HG03558 (cell line): ENCODE measurements around the gene ATXN2.

Source experiments
- ATAC-seq: cut with Tn5 transposase; IDR thresholded peaks from one replicate; pipeline ENCODE4 v1.9.1; 2021; ENCODE audit warnings: moderate number of reproducible peaks; ENCODE audit not compliant: unreplicated experiment; ENCODE audit errors: extremely low read depth

Gene ATXN2

DNA sequence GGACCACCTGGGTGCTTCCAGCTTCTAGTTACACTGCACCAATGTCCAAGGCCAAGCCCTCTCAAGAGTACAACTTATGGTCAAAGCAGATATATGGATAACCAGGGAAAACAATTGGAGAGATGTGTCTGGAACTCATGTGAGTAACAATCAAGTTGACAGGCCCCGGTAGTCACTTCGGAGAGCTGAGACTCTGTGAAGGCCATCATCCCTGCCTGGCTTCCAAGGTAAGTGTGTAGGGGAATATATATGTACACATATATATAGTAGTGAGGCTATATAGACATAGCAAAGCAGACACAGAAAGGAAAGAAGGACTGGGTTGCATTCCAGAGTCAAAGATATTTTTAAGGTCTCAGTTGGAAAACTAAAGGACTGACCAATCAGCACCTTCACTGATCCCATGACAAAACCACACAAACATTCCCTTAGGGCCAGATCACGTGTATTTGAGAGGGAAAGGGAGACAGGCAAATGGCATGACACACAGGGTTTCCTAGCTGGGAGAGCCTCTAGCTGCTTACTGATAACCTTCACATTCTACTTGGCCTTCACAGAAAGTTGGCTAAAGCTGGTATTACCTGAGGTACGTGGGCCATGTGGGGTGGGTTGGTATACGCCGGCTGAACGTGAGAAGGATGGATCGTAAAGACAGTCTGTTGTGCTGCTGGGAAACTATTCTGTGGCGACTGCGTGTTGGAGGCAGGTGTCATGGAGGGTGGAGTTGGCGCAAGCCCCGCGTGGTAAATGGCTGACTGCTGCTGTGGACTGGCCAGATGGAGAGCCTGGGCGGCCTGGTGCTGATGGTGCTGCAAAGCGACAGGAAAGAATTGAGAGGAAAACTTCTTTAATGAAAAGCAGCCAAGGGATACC is 143.4 kb downstream of the ATXN2 start:
- no peak for ATAC-seq

- no peak for ATAC-seq
Observed at GRCh38 chr12:111454716-111455447, 144.2 kb downstream of the ATXN2 start.

- ATAC-seq = no peak
Observed at GRCh38 chr12:111454311-111454710, 144.8 kb downstream of the ATXN2 start.

GRCh38 chr12:111453071-111453989 is 145.8 kb downstream of the ATXN2 start:
- ATAC-seq = no peak

- no peak for ATAC-seq
Observed at GRCh38 chr12:111451649-111452129, 147.4 kb downstream of the ATXN2 start.

GRCh38 chr12:111451232-111451631 is 147.9 kb downstream of the ATXN2 start:
- ATAC-seq = no peak

DNA sequence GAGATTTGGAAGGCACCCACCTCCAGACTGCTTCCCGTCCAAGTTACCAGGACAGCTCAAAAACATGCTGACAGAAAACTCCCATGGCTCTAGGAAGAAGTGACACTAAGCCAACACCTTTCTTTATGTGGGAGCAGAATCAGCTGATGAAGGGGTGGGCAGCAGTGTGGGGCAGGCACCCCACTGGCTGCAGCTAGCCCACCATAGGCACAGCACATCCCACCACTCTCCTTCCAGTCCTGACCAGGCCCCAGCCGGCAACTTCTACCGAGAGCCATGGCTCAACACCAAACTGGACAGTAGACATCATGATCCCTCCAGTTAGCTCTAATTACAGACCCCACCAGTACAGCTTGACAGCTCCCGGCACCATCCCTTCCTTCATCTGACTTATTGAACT is 148.4 kb downstream of the ATXN2 start:
- ATAC-seq = no peak

- ATAC-seq = no peak
Observed at GRCh38 chr12:111448846-111449790, 150.0 kb downstream of the ATXN2 start.

- ATAC-seq = no peak
Observed at GRCh38 chr12:111448266-111448830, 150.8 kb downstream of the ATXN2 start.

- ATAC-seq = no peak
Observed at GRCh38 chr12:111447571-111448265, 151.4 kb downstream of the ATXN2 start.

- no peak for ATAC-seq
Observed at GRCh38 chr12:111446631-111447570, 152.2 kb downstream of the ATXN2 start.

DNA sequence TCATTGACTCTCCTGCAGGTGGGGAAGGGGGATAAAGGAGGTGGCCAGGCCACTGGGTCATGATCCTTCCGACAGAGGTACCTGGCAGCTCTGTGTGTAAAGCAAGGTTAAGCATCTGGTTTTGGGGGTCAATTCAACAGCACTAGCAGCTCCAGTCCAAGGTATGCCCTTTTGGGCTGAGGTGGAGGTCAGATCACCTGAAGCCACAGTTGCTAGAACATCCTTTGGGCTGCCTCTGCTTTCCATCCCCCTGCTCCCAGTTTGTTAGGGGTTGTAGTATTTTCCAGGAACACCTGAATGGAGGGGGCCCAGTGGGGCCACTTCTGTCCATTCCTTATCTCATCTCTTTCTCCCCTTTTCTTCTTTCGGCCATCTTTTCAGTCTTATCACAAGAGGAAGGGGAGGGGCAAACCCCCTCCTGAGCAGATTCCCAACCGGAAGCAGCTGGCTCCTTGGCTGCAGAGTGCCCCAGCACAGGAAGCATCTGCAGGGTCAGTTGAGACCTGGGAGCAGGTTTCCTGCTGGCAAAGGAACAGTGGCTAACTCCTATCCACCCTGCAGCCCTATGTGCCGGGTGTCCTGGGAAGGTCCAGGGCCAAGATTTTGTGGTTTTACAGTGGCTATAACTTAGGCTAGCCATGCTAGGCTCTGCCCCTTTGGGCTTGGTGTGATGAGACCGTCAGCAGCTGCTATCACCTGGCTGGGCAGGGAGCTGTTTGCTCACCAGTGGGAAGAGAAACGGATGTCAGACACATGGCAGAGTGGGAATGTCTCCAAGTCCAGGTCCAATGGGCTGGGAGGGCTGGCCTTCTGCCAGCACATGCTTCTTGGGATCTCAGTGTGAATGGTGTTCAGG is 153.2 kb downstream of the ATXN2 start:
- no peak for ATAC-seq

- peak; percentile 67 for ATAC-seq
Observed at GRCh38 chr12:111444925-111445725, 154.0 kb downstream of the ATXN2 start.

- ATAC-seq = no peak
Observed at GRCh38 chr12:111444314-111444924, 154.7 kb downstream of the ATXN2 start.

DNA sequence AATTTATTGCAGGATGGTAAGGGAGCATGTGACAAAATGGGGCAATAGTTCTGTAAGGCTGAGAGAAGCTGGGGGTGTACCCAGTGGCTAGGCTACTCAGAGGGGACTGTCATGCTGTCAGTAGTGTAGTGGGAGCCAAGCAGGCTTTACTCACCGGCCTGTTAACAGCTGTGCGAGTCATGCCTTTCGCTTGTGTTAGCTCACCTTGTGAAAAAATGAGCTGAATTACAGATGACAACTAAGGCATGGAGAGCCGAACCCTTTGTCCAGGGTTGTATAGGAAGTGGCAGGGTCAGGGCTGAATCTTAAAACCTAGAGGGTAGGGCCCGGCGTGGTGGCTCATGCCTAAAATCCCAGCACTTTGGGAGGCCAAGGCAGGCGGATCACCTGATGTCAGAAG is 155.5 kb downstream of the ATXN2 start:
- ATAC-seq = no peak
